Ishikawa (cell line): ENCODE measurements around the gene ST8SIA2.

Source experiments
- CEBPB ChIP-seq: IDR thresholded peaks from 2 replicates; pipeline ENCODE4 v1.6.1; 2012
- CREB1 ChIP-seq: IDR thresholded peaks from 2 replicates; pipeline ENCODE4 v1.6.1; 2012; ENCODE audit warnings: low read depth
- EGR1 ChIP-seq: IDR thresholded peaks from 2 replicates; pipeline ENCODE4 v1.6.1; 2012
- EP300 ChIP-seq: IDR thresholded peaks from 2 replicates; pipeline ENCODE4 v1.6.1; 2012; ENCODE audit warnings: borderline replicate concordance
- FOXM1 ChIP-seq: IDR thresholded peaks from 2 replicates; pipeline ENCODE4 v1.6.1; 2012; ENCODE audit warnings: low read depth, borderline replicate concordance
- MAX ChIP-seq: IDR thresholded peaks from 2 replicates; pipeline ENCODE4 v1.6.1; 2012
- NFIC ChIP-seq: IDR thresholded peaks from 2 replicates; pipeline ENCODE4 v1.6.1; 2012
- RAD21 ChIP-seq: IDR thresholded peaks from 2 replicates; pipeline ENCODE4 v1.6.1; 2012; ENCODE audit warnings: low read depth
- REST ChIP-seq: IDR thresholded peaks from 2 replicates; pipeline ENCODE4 v1.6.1; 2012; ENCODE audit warnings: low read depth, mild to moderate bottlenecking
- TAF1 ChIP-seq: IDR thresholded peaks from 2 replicates; pipeline ENCODE4 v1.6.1; 2012; ENCODE audit warnings: low read depth, mild to moderate bottlenecking
- TCF12 ChIP-seq: IDR thresholded peaks from 2 replicates; pipeline ENCODE4 v1.6.1; 2012; ENCODE audit warnings: low read depth
- TEAD4 ChIP-seq: IDR thresholded peaks from 2 replicates; pipeline ENCODE4 v1.6.1; 2012
- YY1 ChIP-seq: IDR thresholded peaks from 2 replicates; pipeline ENCODE4 v1.6.1; 2012; ENCODE audit warnings: low read depth
- ZBTB7A ChIP-seq: IDR thresholded peaks from 2 replicates; pipeline ENCODE4 v1.6.1; 2012; ENCODE audit warnings: low read depth
- TF ChIP-seq, protein P1 (sequence below): IDR thresholded peaks from 2 replicates; pipeline ENCODE4 v1.6.1; 2012

The ST8SIA2 gene

GRCh38 chr15:92451225-92451825, 57.6 kb downstream of the ST8SIA2 start:
- no peak for TF ChIP-seq TCF12
- TF ChIP-seq TAF1 = no peak
- no peak for TF ChIP-seq NFIC
- no peak for TF ChIP-seq CEBPB
- no peak for TF ChIP-seq ZBTB7A
- TF ChIP-seq, protein P1, sequence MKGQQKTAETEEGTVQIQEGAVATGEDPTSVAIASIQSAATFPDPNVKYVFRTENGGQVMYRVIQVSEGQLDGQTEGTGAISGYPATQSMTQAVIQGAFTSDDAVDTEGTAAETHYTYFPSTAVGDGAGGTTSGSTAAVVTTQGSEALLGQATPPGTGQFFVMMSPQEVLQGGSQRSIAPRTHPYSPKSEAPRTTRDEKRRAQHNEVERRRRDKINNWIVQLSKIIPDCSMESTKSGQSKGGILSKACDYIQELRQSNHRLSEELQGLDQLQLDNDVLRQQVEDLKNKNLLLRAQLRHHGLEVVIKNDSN = no peak
- no peak for TF ChIP-seq EP300
- TF ChIP-seq CREB1 = no peak

DNA sequence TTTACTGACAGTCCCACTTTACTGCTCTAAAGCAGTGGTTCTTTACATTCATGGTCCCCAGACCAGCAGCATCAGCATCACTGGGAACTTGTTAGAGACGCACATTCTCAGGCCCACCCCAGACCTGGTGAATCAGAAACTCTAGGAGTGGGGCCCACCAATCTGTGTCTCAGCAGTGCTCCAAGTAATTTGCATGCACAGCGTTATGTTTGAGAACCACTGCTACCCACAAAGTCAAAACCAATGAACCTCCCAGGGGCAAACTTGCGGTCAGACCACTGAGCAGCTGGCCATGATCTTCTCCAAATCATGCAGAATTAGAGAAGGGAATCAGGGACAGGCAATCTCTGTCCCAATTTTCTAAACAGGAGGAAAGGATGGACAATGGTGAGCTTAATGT, 58.5 kb downstream of the ST8SIA2 start:
- TF ChIP-seq, protein P1 = no peak
- TF ChIP-seq EP300 (no peak), RAD21 (no peak), FOXM1 (no peak), CEBPB (no peak), EGR1 (no peak), ZBTB7A (no peak), CREB1 (no peak), TAF1 (no peak), YY1 (no peak)

GRCh38 chr15:92453607-92454006, 59.9 kb downstream of the ST8SIA2 start:
- no peak for TF ChIP-seq NFIC
- TF ChIP-seq TEAD4 = no peak
- TF ChIP-seq, protein P1 = no peak
- TF ChIP-seq FOXM1 = no peak
- TF ChIP-seq REST = no peak
- TF ChIP-seq YY1 = no peak
- TF ChIP-seq RAD21 = no peak
- TF ChIP-seq EGR1 = no peak
- no peak for TF ChIP-seq CREB1
- no peak for TF ChIP-seq EP300
- TF ChIP-seq CEBPB = no peak
- TF ChIP-seq TAF1 = no peak
- TF ChIP-seq MAX = no peak
- no peak for TF ChIP-seq ZBTB7A
- no peak for TF ChIP-seq TCF12

- TF ChIP-seq REST (no peak), MAX (no peak), YY1 (no peak), NFIC (no peak), CEBPB (no peak), TEAD4 (no peak), FOXM1 (no peak), TCF12 (no peak), EGR1 (no peak), TAF1 (no peak), RAD21 (no peak), ZBTB7A (no peak), EP300 (no peak)
- TF ChIP-seq, protein P1 = no peak
Observed at GRCh38 chr15:92454555-92455105, 60.9 kb downstream of the ST8SIA2 start.

GRCh38 chr15:92455271-92455670, 61.6 kb downstream of the ST8SIA2 start:
- TF ChIP-seq TAF1 (no peak), RAD21 (no peak), TCF12 (no peak), REST (no peak), YY1 (no peak), EGR1 (no peak), TEAD4 (no peak), CEBPB (no peak), CREB1 (no peak)
- TF ChIP-seq, protein P1 = no peak
